Keratinocyte (primary cell): ENCODE measurements around the gene GMPR2. TPM values are rescaled to one million over a fixed set of nuclear protein-coding genes. Genes with fewer than 3 reads are reported as not detected.

Experiments
- DNase-seq: peaks from one replicate; pipeline ENCODE4 v3.0.0-alpha.2; 2011; ENCODE audit warnings: low read depth, missing footprints, low spot score
- FAIRE-seq: peaks from 2 replicates; lab custom pipeline; 2011; peaks lifted over from hg19 to GRCh38; lab: Jason Lieb, UNC
- H2AFZ ChIP-seq: 2 replicates; pipeline ENCODE4 v1.6.0; 2012; ENCODE audit warnings: low read length, control low read depth, inconsistent platforms; ENCODE audit not compliant: control insufficient read depth
- H3K27ac ChIP-seq: 2 replicates; pipeline ENCODE4 v1.5.1; 2011; ENCODE audit warnings: low read length; ENCODE audit not compliant: control insufficient read depth, insufficient read depth
- H3K27me3 ChIP-seq: 3 replicates; pipeline ENCODE4 v1.6.0; 2011; ENCODE audit warnings: low read length; ENCODE audit not compliant: control insufficient read depth, insufficient read depth; ENCODE audit errors: extremely low read depth
- H3K36me3 ChIP-seq, 2 experiments: 2 replicates in 1 of 2; 3 replicates in 1 of 2; pipeline ENCODE4 v1.5.1; 2011; ENCODE audit warnings: low read length in 2 of 2, mild to moderate bottlenecking in 1 of 2; ENCODE audit not compliant: control insufficient read depth in 2 of 2, insufficient read depth in 2 of 2; ENCODE audit errors: extremely low read depth in 1 of 2
- H3K4me1 ChIP-seq: 3 replicates; pipeline ENCODE4 v1.5.1; 2011; ENCODE audit warnings: low read length; ENCODE audit not compliant: control insufficient read depth, insufficient read depth; ENCODE audit errors: extremely low read depth
- H3K4me2 ChIP-seq: 3 replicates; pipeline ENCODE4 v1.6.0; 2011; ENCODE audit warnings: low read depth, low read length; ENCODE audit not compliant: control insufficient read depth, insufficient read depth; ENCODE audit errors: extremely low read depth
- H3K4me3 ChIP-seq, 3 experiments: fragments of 200-600 bp in 1 of 3; sonication (generic) in 1 of 3; 2 replicates in 2 of 3; 3 replicates in 1 of 3; pipeline ENCODE4 v1.5.1; 2011 to 2016; ENCODE audit warnings: low read length in 3 of 3, mild to moderate bottlenecking in 3 of 3, control low read depth in 2 of 3, inconsistent platforms in 1 of 3, low read depth in 1 of 3, mixed read lengths in 1 of 3, mixed run types in 1 of 3, moderate library complexity in 1 of 3; ENCODE audit not compliant: control insufficient read depth in 2 of 3, insufficient read depth in 2 of 3; ENCODE audit errors: extremely low read depth in 1 of 3
- H3K79me2 ChIP-seq: 2 replicates; pipeline ENCODE4 v1.6.0; 2012; ENCODE audit warnings: low read length; ENCODE audit not compliant: control insufficient read depth, insufficient read depth
- H3K9ac ChIP-seq: 3 replicates; pipeline ENCODE4 v1.6.0; 2011; ENCODE audit warnings: low read length; ENCODE audit not compliant: control insufficient read depth, insufficient read depth; ENCODE audit errors: extremely low read depth
- H3K9me1 ChIP-seq: 3 replicates; pipeline ENCODE4 v1.6.0; 2011; ENCODE audit warnings: low read length; ENCODE audit not compliant: control insufficient read depth, insufficient read depth; ENCODE audit errors: extremely low read depth
- H3K9me3 ChIP-seq: 2 replicates; pipeline ENCODE4 v1.5.1; 2012; ENCODE audit warnings: low read depth, low read length; ENCODE audit not compliant: control insufficient read depth
- H4K20me1 ChIP-seq: 3 replicates; pipeline ENCODE4 v1.6.0; 2011; ENCODE audit warnings: low read length; ENCODE audit not compliant: control insufficient read depth, insufficient read depth; ENCODE audit errors: extremely low read depth
- EZH2 ChIP-seq: IDR thresholded peaks from one replicate; pipeline ENCODE4 v1.6.1; 2012; ENCODE audit warnings: inconsistent platforms, mild to moderate bottlenecking, low read length, moderate library complexity
- dilution Hi-C: fragments of 300-500 bp; cut with MboI; formaldehyde crosslinking; loops from one replicate; pipeline ENCODE4 v1.7.0; 2020; ENCODE audit warnings: low sequenced_read_pairs; ENCODE audit not compliant: extremely low pct_ligation_motif_present
- polyA plus RNA-seq, 5 experiments: library from polyadenylated mRNA; depleted of rRNA in 3 of 5; stranded (reverse) in 3 of 5; stranded (forward) in 1 of 5; unstranded in 1 of 5; fragments of >200 nt; gene quantifications; 1 replicate in 1 of 5; 2 replicates in 3 of 5; 3 replicates in 1 of 5; pipeline versions ENCODE4 v1.2.1 to v1.2.3, GENCODE V29; 2011 to 2012; ENCODE audit warnings: missing spikeins in 2 of 5, low read depth in 1 of 5, low replicate concordance in 1 of 5
- TF ChIP-seq, protein P1 (sequence below), 3 experiments: IDR thresholded peaks in 1 of 3; conservative IDR thresholded peaks in 1 of 3; optimal IDR thresholded peaks in 1 of 3; 2 replicates in 2 of 3; 3 replicates in 1 of 3; pipeline versions ENCODE3 to v1.5.1; 2011; ENCODE audit warnings: low read length in 3 of 3, mild to moderate bottlenecking in 3 of 3, moderate library complexity in 2 of 3, control low read depth in 1 of 3, inconsistent platforms in 1 of 3; ENCODE audit not compliant: insufficient read depth in 2 of 3; ENCODE audit errors: extremely low read depth in 1 of 3

The GMPR2 gene
- polyA plus RNA-seq, 1 donor (not counting 4 experiments of a cell fraction or from before 2014, with no cell fraction given), result 84.6 TPM

DNA sequence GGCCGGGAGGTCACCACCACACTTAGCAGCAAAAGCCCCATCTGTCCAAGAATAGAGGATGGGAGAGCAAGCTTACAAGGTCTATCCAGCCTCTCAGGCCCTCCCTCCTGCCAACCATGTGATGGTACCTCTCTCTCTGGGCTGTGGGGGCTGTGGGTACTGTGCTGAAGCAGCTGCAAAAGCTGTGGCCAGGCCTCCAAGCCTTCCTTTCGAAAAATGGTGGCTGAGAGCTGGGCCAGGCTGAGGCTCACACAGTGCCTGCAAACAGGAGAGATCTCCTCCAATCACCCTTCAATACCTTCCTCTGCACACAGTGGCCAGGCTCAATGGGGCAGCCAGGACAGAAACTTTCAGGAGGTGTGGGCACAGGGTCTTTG is 45.2 kb upstream of the GMPR2 start:
- dilution Hi-C loops, result no loop called here
- Histone ChIP-seq H2AFZ (no peak overlapping the region), H3K9me3 (no peaks in the 10 kb centered on the region), H3K4me1 (peaks cover 15% of the 10 kb centered on the region), H4K20me1 (peaks cover 4% of the 10 kb centered on the region), H3K36me3 (peaks cover 46 to 49% of the 10 kb centered on the region in 2 experiments), H3K4me3 (peak overlapping the region in 2 of 3 experiments; percentile 76 to 83), H3K9ac (peak overlapping the region; percentile 86), H3K27me3 (no peaks in the 10 kb centered on the region), H3K4me2 (peak overlapping the region; percentile 73), H3K9me1 (no peaks in the 10 kb centered on the region), H3K79me2 (peaks cover 23% of the 10 kb centered on the region), H3K27ac (no peak overlapping the region)
- FAIRE-seq (no peak), DNase-seq (no peak)
- no peak for TF ChIP-seq EZH2
- TF ChIP-seq, protein P1, sequence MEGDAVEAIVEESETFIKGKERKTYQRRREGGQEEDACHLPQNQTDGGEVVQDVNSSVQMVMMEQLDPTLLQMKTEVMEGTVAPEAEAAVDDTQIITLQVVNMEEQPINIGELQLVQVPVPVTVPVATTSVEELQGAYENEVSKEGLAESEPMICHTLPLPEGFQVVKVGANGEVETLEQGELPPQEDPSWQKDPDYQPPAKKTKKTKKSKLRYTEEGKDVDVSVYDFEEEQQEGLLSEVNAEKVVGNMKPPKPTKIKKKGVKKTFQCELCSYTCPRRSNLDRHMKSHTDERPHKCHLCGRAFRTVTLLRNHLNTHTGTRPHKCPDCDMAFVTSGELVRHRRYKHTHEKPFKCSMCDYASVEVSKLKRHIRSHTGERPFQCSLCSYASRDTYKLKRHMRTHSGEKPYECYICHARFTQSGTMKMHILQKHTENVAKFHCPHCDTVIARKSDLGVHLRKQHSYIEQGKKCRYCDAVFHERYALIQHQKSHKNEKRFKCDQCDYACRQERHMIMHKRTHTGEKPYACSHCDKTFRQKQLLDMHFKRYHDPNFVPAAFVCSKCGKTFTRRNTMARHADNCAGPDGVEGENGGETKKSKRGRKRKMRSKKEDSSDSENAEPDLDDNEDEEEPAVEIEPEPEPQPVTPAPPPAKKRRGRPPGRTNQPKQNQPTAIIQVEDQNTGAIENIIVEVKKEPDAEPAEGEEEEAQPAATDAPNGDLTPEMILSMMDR (optimal IDR thresholded peaks at IDR 0.05 in 1 of 3, IDR thresholded peaks at IDR 0.05 in 1 of 3, conservative IDR thresholded peaks at IDR 0.05 in 1 of 3; ENCODE audit: extremely low read depth in 1 of 3, insufficient read depth in 2 of 3, low read length in 3 of 3), result no peak

DNA sequence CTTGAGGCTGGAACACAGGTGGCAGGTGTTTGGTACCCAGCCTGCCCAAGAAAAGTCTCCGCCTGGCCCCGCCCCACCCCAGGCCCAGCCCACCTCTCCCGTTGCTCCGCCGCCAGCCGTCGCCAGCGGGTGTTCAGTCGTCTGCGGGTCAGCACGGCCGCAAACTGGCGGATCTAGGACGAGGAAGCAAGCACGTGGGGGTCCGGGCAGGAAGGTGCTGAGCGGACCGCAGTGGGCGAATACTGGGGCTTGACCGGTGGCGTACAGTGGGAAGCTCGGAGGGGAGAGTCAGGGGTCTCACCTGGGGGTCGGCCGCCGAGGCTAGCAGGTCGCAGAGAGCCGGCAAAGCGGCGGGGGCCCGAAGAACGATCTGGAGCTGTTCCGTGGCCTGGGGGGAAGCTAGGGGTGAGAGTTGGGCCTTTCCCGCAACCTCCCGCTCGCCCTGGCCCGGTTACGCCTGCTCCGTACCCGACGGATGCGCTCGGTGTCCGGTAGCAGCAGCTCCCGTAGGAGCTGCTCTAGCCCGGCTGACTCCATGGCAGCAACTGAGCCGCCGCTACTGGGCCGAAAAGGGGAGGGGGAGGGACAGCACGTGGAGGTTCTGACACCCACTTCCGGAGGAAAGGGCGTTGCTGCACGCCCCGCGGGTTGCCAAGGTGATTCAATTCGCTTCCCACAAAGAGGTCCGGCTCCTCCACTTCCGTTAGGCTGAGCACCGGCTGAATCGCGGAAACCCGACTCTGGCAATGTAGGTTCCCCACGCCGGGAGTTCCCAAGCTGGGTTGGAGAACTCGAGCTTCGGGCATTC is 44.3 kb upstream of the GMPR2 start, which contains the start of gene IPO4:
Gene IPO4 (minus strand): TSS at position 566 of the 808 bp plus-strand sequence. CDS start 29 bp downstream, at position 537.
- H4K20me1 ChIP-seq, result peaks cover 4% of the 10 kb centered on the region
- peaks cover 44 to 51% of the 10 kb centered on the region in 2 experiments for H3K36me3 ChIP-seq
- H3K9me3 ChIP-seq, result no peaks in the 10 kb centered on the region
- peak within 1 kb of the TSS; percentile 73 for H3K4me2 ChIP-seq
- FAIRE-seq, result no peak
- H3K27me3 ChIP-seq, result no peaks in the 10 kb centered on the region
- H3K27ac ChIP-seq, result peak within 1 kb of the TSS; percentile 64
- H3K9ac ChIP-seq, result peak within 1 kb of the TSS; percentile 86
- peak within 1 kb of the TSS; percentile 44 for H2AFZ ChIP-seq
- peak; percentile 71 for DNase-seq
- peaks cover 30% of the 10 kb centered on the region for H3K79me2 ChIP-seq
- no peaks in the 10 kb centered on the region for H3K9me1 ChIP-seq
- TF ChIP-seq EZH2, result no peak
- TF ChIP-seq, protein P1 (optimal IDR thresholded peaks at IDR 0.05 in 1 of 3, IDR thresholded peaks at IDR 0.05 in 1 of 3, conservative IDR thresholded peaks at IDR 0.05 in 1 of 3; ENCODE audit: extremely low read depth in 1 of 3, insufficient read depth in 2 of 3, low read length in 3 of 3), result no peak
- dilution Hi-C loops, result no loop called here
- H3K4me1 ChIP-seq, result peaks cover 15% of the 10 kb centered on the region
- H3K4me3 ChIP-seq, result peak within 1 kb of the TSS; percentile 76 to 89 (median 83)
